Neutrophil (primary cell): Measurements from ENCODE around the gene MCTP2.
A peak's percentile ranks its signal among the peaks of the same experiment; 100 is the strongest.
"Not testable (repeated sequence)": the region's sequence is repeated elsewhere in the genome, so short reads cannot be mapped to it uniquely, and the experiment has no call there.

ENCODE experiments used
- H3K27ac ChIP-seq: fragments of 200-600 bp; sonication (generic); 2 replicates; pipeline ENCODE4 v1.5.1; 2016; ENCODE audit warnings: mild to moderate bottlenecking, moderate library complexity
- H3K27me3 ChIP-seq: fragments of 200-600 bp; sonication (generic); 2 replicates; pipeline ENCODE4 v1.6.0; 2016; ENCODE audit warnings: mild to moderate bottlenecking
- H3K36me3 ChIP-seq: fragments of 200-600 bp; sonication (generic); 2 replicates; pipeline ENCODE4 v1.5.1; 2017
- H3K4me1 ChIP-seq, 2 experiments: fragments of 200-600 bp in 1 of 2; sonication (generic) in 1 of 2; 1 replicate in 1 of 2; 2 replicates in 1 of 2; pipeline versions ENCODE4 v1.5.1 to v1.6.1; 2013 to 2016; ENCODE audit warnings: low read depth in 1 of 2, low read length in 1 of 2, mild to moderate bottlenecking in 1 of 2, moderate library complexity in 1 of 2; ENCODE audit not compliant: control insufficient read depth in 1 of 2, insufficient read depth in 1 of 2
- H3K4me3 ChIP-seq, 2 experiments: fragments of 200-600 bp in 1 of 2; sonication (generic) in 1 of 2; 1 replicate in 1 of 2; 2 replicates in 1 of 2; pipeline ENCODE4 v1.5.1; 2013 to 2016; ENCODE audit warnings: low read depth in 1 of 2, low read length in 1 of 2, mild to moderate bottlenecking in 1 of 2, moderate library complexity in 1 of 2
- H3K9me3 ChIP-seq: fragments of 200-600 bp; sonication (generic); 2 replicates; pipeline ENCODE4 v1.5.1; 2016
- CTCF ChIP-seq: fragments of 200-600 bp; sonication (generic); IDR thresholded peaks from 2 replicates; pipeline ENCODE4 v1.5.1; 2016; ENCODE audit warnings: antibody characterized with exemption

MCTP2 gene

GRCh38 chr15:94240480-94240879 lies 9.1 kb downstream of the MCTP2 start:
- no peak for TF ChIP-seq CTCF
- Histone ChIP-seq H3K27ac (peak overlapping the region; percentile 40), H3K27me3 (no peaks in the 10 kb centered on the region), H3K4me1 (peaks cover 58 to 63% of the 10 kb centered on the region in 2 experiments), H3K36me3 (peaks cover 23% of the 10 kb centered on the region), H3K9me3 (no peaks in the 10 kb centered on the region), H3K4me3 (no peak overlapping the region)

GRCh38 chr15:94242257-94242656 lies 10.9 kb downstream of the MCTP2 start:
- Histone ChIP-seq H3K27me3 (no peaks in the 10 kb centered on the region), H3K4me3 (no peak overlapping the region), H3K36me3 (peaks cover 23% of the 10 kb centered on the region), H3K9me3 (no peaks in the 10 kb centered on the region), H3K27ac (peak overlapping the region; percentile 43), H3K4me1 (peaks cover 41 to 46% of the 10 kb centered on the region in 2 experiments)
- TF ChIP-seq CTCF: no peak

GRCh38 chr15:94243003-94243402 lies 11.6 kb downstream of the MCTP2 start:
- H3K4me3 ChIP-seq, H3K27ac ChIP-seq, H3K9me3 ChIP-seq, H3K27me3 ChIP-seq: not testable (repeated sequence)
- Histone ChIP-seq H3K4me1 (peaks cover 38 to 45% of the 10 kb centered on the region in 2 experiments), H3K36me3 (peaks cover 23% of the 10 kb centered on the region)

DNA sequence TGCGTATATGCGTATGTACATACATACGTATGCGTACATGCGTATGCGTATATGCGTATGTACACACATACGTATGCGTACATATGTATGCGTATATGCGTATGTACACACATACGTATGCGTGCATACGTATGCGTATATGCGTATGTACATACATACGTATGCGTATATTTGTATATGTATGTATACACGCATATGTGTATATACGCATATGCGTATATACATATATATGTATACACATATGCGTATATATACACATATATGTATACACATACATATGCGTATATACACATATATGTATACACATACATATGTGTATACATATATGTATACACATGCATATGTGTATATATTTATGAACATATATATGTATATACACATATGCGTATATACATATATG lies 12.1 kb downstream of the MCTP2 start:
- Histone ChIP-seq H3K27ac (no peak overlapping the region), H3K9me3 (no peaks in the 10 kb centered on the region), H3K36me3 (peaks cover 23% of the 10 kb centered on the region), H3K4me3 (no peak overlapping the region), H3K27me3 (no peaks in the 10 kb centered on the region), H3K4me1 (peaks cover 35 to 46% of the 10 kb centered on the region in 2 experiments)
- no peak for TF ChIP-seq CTCF

- Histone ChIP-seq H3K36me3 (peaks cover 20% of the 10 kb centered on the region), H3K9me3 (no peaks in the 10 kb centered on the region), H3K4me3 (no peak overlapping the region), H3K27me3 (no peaks in the 10 kb centered on the region), H3K27ac (peak overlapping the region; percentile 38), H3K4me1 (peaks cover 10 to 33% of the 10 kb centered on the region in 2 experiments)
- TF ChIP-seq CTCF: no peak
Measured at GRCh38 chr15:94246016-94246415, 14.7 kb downstream of the MCTP2 start.

- H3K36me3 ChIP-seq: peaks cover 19% of the 10 kb centered on the region
- peaks cover 20 to 39% of the 10 kb centered on the region in 2 experiments for H3K4me1 ChIP-seq
- H3K4me3 ChIP-seq: no peak overlapping the region
- H3K27ac ChIP-seq: peak overlapping the region; percentile 55
- H3K9me3 ChIP-seq: no peaks in the 10 kb centered on the region
- TF ChIP-seq CTCF: no peak
- no peaks in the 10 kb centered on the region for H3K27me3 ChIP-seq
Measured at GRCh38 chr15:94247789-94248638, 16.7 kb downstream of the MCTP2 start.
